D721Med (cell line): ENCODE results near the gene LMBR1.

Source experiments
- DNase-seq: peaks from one replicate; pipeline ENCODE4 v3.0.0; 2011; ENCODE audit warnings: low spot score; ENCODE audit not compliant: insufficient read length
- FAIRE-seq: peaks from 2 replicates; lab custom pipeline; 2011; peaks lifted over from hg19 to GRCh38; lab: Jason Lieb, UNC
- CTCF ChIP-seq: IDR thresholded peaks from 2 replicates; pipeline ENCODE4 v1.5.1; 2012; ENCODE audit warnings: mild to moderate bottlenecking, control low read depth; ENCODE audit not compliant: insufficient read depth; ENCODE audit errors: missing control alignments

Gene LMBR1

DNA sequence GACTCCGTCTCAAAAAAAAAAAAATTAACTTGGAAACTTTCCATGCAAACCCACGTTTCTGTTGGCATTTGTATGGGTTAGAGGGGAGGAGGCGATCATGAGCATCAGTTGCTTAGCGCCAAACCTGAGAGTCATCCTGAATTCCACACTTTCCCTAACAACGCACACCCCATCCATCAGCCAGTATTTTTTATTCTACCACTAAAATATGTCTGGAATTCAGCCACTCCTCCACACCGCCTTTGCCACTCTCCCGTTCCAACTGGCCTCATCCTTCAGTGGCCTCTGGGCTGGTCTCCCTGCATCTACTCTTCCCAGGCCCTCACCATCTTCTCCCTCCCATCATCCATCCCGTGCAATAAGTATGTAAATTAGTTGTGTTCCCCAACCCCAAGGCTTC is 4.7 kb upstream of the LMBR1 start:
- TF ChIP-seq CTCF = no peak
- FAIRE-seq = no peak
- no peak for DNase-seq

GRCh38 chr7:156896388-156897022 is 3.5 kb upstream of the LMBR1 start:
- DNase-seq = no peak
- no peak for FAIRE-seq
- no peak for TF ChIP-seq CTCF

GRCh38 chr7:156895024-156895780 is 2.2 kb upstream of the LMBR1 start:
- no peak for FAIRE-seq
- no peak for DNase-seq
- TF ChIP-seq CTCF = no peak

GRCh38 chr7:156892081-156892800 is 742 bp downstream of the LMBR1 start:
- TF ChIP-seq CTCF = no peak
- no peak for FAIRE-seq
- DNase-seq = no peak

- no peak for TF ChIP-seq CTCF
- FAIRE-seq (no peak), DNase-seq (no peak)
Observed at GRCh38 chr7:156889746-156890145, 3.2 kb downstream of the LMBR1 start.

DNA sequence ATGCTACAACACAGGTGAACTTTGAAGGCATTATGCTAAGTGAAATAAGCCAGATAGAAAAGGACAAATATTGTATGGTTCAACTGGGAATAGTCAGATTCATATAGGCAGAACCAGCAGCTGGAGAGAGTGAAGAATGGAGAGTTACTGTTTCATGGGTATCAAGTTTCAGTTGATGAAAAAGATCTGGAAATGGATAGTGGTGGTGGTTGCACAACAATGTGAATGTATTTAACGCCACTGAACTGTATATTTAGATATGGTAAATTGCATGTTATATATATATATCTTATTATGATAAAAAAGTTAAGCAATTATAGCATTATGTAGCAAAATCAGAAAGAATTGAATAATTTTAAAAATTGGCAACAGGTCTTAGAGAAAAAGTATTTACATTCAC is 3.9 kb downstream of the LMBR1 start:
- DNase-seq = no peak
- no peak for TF ChIP-seq CTCF
- FAIRE-seq = no peak
